Upper lobe of right lung (tissue), 1 donor: ENCODE results near the gene TARS1. TPM values are rescaled to one million over a fixed set of nuclear protein-coding genes. Genes with fewer than 3 reads are reported as not detected.

Experiments used
- ATAC-seq: fragments of 200-7000 bp; cut with Tn5 transposase; one replicate; pipeline ENCODE4 v1.9.1; 2020; ENCODE audit warnings: mild to moderate bottlenecking, moderate library complexity
- DNase-seq: peaks from one replicate; pipeline ENCODE4 v3.0.0-alpha.2; 2020
- H3K27ac ChIP-seq: fragments of 200-600 bp; one replicate; pipeline ENCODE4 v1.8.0; 2022
- H3K27me3 ChIP-seq: fragments of 200-600 bp; one replicate; pipeline ENCODE4 v1.8.0; 2022; ENCODE audit warnings: mild to moderate bottlenecking
- H3K36me3 ChIP-seq: fragments of 200-600 bp; one replicate; pipeline ENCODE4 v1.8.0; 2022
- H3K4me1 ChIP-seq: fragments of 200-600 bp; one replicate; pipeline ENCODE4 v1.8.0; 2022
- H3K4me3 ChIP-seq: fragments of 200-600 bp; one replicate; pipeline ENCODE4 v1.8.0; 2022; ENCODE audit warnings: mild to moderate bottlenecking
- H3K9me3 ChIP-seq: fragments of 200-600 bp; one replicate; pipeline ENCODE4 v1.8.0; 2022
- intact Hi-C: fragments of 100-400 bp; cut with DNase I; formaldehyde crosslinking; loops from one replicate; pipeline ENCODE4 v1.11.0; 2022
- total RNA-seq: library from RNA; stranded (reverse); fragmentation: NEBNext Ultra II Directional; extraction: Animal tissue kit (Norgen Biotek cat#: 25700); gene quantifications from one replicate; pipeline ENCODE4 v1.2.1, GENCODE V29; 2021
- TF ChIP-seq, protein P1 (sequence below): fragments of 200-600 bp; IDR thresholded peaks from one replicate; pipeline ENCODE4 v1.8.0; 2022; ENCODE audit warnings: antibody characterized with exemption
- donor health status: DM: no; HTN: yes; CAD: no; lungs with severe emphysema.

The TARS1 gene
- total RNA-seq, 1 donor from 2014 or later: 92.5 TPM

DNA sequence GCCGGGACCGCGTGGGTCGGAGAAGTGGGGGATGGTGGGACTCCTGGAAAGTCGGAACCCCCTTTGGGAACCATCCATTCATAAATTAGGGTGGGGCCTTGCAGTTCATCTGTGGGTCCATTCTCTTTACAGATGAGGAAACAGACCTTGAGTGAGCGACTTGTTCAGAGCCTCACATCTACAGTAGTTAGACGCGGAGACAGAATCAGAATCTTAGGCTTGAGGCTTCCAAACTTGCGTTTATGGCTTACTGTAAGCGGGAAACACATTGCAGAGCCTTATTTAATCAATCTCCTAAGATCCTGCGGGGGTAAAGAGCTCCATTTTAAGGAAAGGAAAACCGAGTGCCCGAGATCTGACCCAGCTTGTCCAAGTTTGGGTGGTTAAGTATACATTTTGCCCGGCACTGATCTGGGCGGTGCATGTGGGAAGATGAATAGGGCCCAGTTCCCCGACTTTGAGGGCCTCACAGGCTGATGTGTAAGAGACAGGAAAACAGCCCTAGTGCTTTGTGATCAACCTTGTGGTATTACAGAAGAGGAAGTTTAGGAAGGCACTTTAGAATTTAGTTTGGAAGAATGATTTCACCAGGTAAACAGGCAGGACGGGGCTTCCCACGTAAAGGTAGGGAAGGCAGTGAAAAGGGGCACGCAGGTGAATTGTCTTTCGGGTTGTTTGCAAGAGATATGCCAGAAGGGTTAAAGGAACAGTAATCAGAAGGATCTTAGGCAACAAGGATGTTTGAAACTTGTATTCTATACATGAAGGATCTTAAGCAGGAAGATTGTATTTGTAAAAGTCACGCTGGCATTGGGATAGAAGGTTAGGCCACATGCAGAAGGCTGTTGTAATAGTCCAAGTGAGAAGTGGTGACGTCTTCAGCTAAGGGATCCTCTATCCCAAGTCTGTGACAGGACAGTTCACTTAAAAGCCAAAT, 744 bp downstream of the TARS1 start:
- no peak for DNase-seq
- TF ChIP-seq, protein P1, sequence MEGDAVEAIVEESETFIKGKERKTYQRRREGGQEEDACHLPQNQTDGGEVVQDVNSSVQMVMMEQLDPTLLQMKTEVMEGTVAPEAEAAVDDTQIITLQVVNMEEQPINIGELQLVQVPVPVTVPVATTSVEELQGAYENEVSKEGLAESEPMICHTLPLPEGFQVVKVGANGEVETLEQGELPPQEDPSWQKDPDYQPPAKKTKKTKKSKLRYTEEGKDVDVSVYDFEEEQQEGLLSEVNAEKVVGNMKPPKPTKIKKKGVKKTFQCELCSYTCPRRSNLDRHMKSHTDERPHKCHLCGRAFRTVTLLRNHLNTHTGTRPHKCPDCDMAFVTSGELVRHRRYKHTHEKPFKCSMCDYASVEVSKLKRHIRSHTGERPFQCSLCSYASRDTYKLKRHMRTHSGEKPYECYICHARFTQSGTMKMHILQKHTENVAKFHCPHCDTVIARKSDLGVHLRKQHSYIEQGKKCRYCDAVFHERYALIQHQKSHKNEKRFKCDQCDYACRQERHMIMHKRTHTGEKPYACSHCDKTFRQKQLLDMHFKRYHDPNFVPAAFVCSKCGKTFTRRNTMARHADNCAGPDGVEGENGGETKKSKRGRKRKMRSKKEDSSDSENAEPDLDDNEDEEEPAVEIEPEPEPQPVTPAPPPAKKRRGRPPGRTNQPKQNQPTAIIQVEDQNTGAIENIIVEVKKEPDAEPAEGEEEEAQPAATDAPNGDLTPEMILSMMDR: no peak
- H3K9me3 ChIP-seq: no peaks in the 10 kb centered on the region
- peak overlapping the region; percentile 89 for H3K27ac ChIP-seq
- H3K27me3 ChIP-seq: no peaks in the 10 kb centered on the region
- H3K4me1 ChIP-seq: peaks cover 10% of the 10 kb centered on the region
- intact Hi-C loops: no loop called here
- ATAC-seq: no peak
- peaks cover 22% of the 10 kb centered on the region for H3K36me3 ChIP-seq
- H3K4me3 ChIP-seq: peak overlapping the region; percentile 71

DNA sequence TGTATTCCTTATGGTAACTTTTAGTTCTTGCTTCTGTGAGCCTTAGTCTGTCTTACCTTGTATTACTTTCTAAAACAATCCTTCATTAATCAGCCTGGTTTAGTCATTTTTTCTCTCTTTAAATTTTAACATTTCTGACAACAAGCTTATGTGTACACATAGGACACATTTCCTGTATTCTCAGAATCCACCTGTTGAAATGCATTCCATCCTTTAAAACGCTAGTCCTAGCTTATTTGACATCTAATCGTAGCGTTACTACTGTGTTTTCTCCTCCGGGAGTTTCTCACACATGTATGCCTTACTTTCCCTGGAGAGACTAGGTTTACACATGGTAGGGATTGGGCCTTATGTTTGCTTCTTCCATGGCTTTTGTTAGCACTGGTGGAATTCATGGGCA, 3.8 kb downstream of the TARS1 start:
- DNase-seq: no peak

DNA sequence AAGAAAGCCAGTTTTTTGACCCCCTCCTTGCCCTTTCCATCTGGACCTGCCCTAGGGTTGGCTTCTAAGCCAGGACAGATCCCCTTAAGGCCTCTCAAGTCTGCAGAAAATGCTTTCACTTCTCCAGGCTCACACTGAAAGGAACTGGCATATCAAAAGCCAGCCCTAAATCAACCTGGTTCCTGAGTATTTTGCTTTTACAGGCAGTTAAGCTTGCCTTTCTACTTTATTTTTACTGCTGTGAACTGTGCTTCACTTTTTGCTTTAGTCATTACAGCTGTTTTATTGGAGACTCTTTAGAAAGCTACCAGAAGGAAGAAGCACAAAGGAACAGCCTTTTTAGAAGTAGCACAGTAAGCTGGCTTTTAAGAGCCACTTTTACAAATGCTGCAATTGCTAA, 5.0 kb downstream of the TARS1 start:
- no peak for ATAC-seq
- TF ChIP-seq, protein P1: no peak
- no peaks in the 10 kb centered on the region for H3K27me3 ChIP-seq

More for the DNA sequence above, 3.8 kb downstream of the TARS1 start:
- ATAC-seq: no peak
- Histone ChIP-seq H3K27ac (no peak overlapping the region), H3K4me1 (peaks cover 10% of the 10 kb centered on the region), H3K36me3 (peaks cover 47% of the 10 kb centered on the region), H3K4me3 (no peak overlapping the region), H3K9me3 (no peaks in the 10 kb centered on the region), H3K27me3 (no peaks in the 10 kb centered on the region)
- TF ChIP-seq, protein P1: no peak
- intact Hi-C loops: no loop called here

DNA sequence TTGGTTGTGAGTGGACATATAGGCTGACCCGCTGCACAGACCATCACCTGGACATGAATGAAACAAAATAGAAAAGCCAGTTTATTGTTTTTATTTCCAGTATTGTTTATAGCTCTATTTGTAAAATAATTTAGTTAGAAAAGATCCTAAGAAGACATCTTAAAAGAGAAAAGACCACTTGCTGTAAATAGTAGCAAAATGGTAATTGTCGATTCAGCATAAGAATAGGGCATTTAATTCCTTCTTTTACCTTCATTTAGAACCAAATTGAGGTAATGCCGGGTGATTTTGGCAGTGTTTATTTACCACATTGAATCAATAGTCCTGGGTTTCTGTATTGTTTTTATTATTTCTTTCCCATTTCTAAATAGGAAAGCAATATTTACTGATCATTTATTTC, 7.4 kb downstream of the TARS1 start:
- TF ChIP-seq, protein P1: no peak
- no peaks in the 10 kb centered on the region for H3K27me3 ChIP-seq
- no peaks in the 10 kb centered on the region for H3K9me3 ChIP-seq
- no peaks in the 10 kb centered on the region for H3K4me1 ChIP-seq
- ATAC-seq (no peak), DNase-seq (no peak)
- H3K36me3 ChIP-seq: peaks cover 69% of the 10 kb centered on the region
- no peak overlapping the region for H3K27ac ChIP-seq
- no peak overlapping the region for H3K4me3 ChIP-seq
- intact Hi-C loops: no loop called here

More for the DNA sequence above, 5.0 kb downstream of the TARS1 start:
- peaks cover 60% of the 10 kb centered on the region for H3K36me3 ChIP-seq
- peaks cover 10% of the 10 kb centered on the region for H3K4me1 ChIP-seq
- no peak overlapping the region for H3K27ac ChIP-seq
- no peaks in the 10 kb centered on the region for H3K9me3 ChIP-seq
- intact Hi-C loops: no loop called here
- H3K4me3 ChIP-seq: no peak overlapping the region
- DNase-seq: no peak

DNA sequence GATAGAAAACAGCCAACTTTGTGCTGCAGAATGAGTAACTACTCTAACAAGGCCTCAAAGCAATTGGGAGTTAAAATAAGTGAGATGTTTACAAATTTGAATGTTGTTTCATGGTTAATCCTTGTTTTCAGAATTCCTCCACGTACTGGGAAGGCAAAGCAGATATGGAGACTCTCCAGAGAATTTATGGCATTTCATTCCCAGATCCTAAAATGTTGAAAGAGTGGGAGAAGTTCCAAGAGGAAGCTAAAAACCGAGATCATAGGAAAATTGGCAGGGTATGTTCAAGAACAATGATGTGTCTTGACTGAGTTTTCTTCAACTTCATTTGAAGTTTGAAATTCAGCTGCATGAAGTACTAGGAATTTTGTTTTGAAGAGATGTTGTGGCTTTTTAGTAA, 16.4 kb downstream of the TARS1 start:
- no peaks in the 10 kb centered on the region for H3K9me3 ChIP-seq

More for the DNA sequence above, 16.4 kb downstream of the TARS1 start:
- Histone ChIP-seq H3K36me3 (peaks cover 88% of the 10 kb centered on the region), H3K4me1 (no peaks in the 10 kb centered on the region), H3K4me3 (no peak overlapping the region), H3K27me3 (no peaks in the 10 kb centered on the region), H3K27ac (no peak overlapping the region)
- TF ChIP-seq, protein P1: no peak
- intact Hi-C loops: no loop called here
- DNase-seq (no peak), ATAC-seq (no peak)
